Natural killer cell (primary cell): ENCODE measurements around the gene IBTK. TPM values are rescaled to one million over a fixed set of nuclear protein-coding genes. Genes with fewer than 3 reads are reported as not detected.
"Not testable (repeated sequence)": the region's sequence is repeated elsewhere in the genome, so short reads cannot be mapped to it uniquely, and the experiment has no call there.

Experiments
- ATAC-seq, 3 donors: fragments of 150-1000 bp in 2 of 3; fragments of 200-7000 bp in 1 of 3; cut with Tn5 transposase; 1 replicate in 1 of 3; 2 replicates in 2 of 3; pipeline ENCODE4 v1.10.0; 2021; ENCODE audit warnings: mild to moderate bottlenecking in 2 of 3, moderate library complexity in 2 of 3
- DNase-seq, 2 donors: peaks; one replicate each; pipeline versions ENCODE4 v3.0.0 to v3.0.0-alpha.2; 2013 to 2021; ENCODE audit warnings: mixed read lengths in 1 of 2
- H3K27ac ChIP-seq: one replicate; pipeline ENCODE4 v1.5.1; 2013; ENCODE audit warnings: mild to moderate bottlenecking, low read length
- H3K27me3 ChIP-seq: one replicate; pipeline ENCODE4 v1.6.1; 2013; ENCODE audit warnings: low read length; ENCODE audit not compliant: control insufficient read depth, insufficient read depth
- H3K36me3 ChIP-seq: one replicate; pipeline ENCODE4 v1.6.1; 2013; ENCODE audit warnings: low read length; ENCODE audit not compliant: control insufficient read depth, insufficient read depth
- H3K4me1 ChIP-seq: one replicate; pipeline ENCODE4 v1.6.1; 2013; ENCODE audit warnings: low read length; ENCODE audit not compliant: control insufficient read depth, insufficient read depth
- H3K4me3 ChIP-seq: one replicate; pipeline ENCODE4 v1.5.1; 2013; ENCODE audit warnings: low read length
- H3K9me3 ChIP-seq: one replicate; pipeline ENCODE4 v1.6.1; 2013; ENCODE audit warnings: low read length; ENCODE audit not compliant: control insufficient read depth, insufficient read depth
- H3K27ac Mint-ChIP-seq, 2 donors: one replicate each; pipeline ENCODE4 v1.8.0; 2022; ENCODE audit warnings: mild to moderate bottlenecking in 2 of 2, mixed read lengths in 2 of 2, moderate library complexity in 1 of 2
- H3K27me3 Mint-ChIP-seq, 2 donors: one replicate each; pipeline ENCODE4 v1.8.0; 2022; ENCODE audit warnings: low read depth in 2 of 2, mixed read lengths in 2 of 2
- H3K36me3 Mint-ChIP-seq: one replicate; pipeline ENCODE4 v1.8.0; 2022; ENCODE audit warnings: mixed read lengths
- H3K4me1 Mint-ChIP-seq, 2 donors: one replicate each; pipeline ENCODE4 v1.8.0; 2022; ENCODE audit warnings: mixed read lengths in 2 of 2
- H3K4me3 Mint-ChIP-seq: one replicate; pipeline ENCODE4 v1.8.0; 2022; ENCODE audit warnings: mild to moderate bottlenecking, moderate library complexity, mixed read lengths
- H3K9me3 Mint-ChIP-seq, 2 donors: one replicate each; pipeline ENCODE4 v1.8.0; 2022; ENCODE audit warnings: mixed read lengths in 2 of 2
- CTCF ChIP-seq: fragments of 200-600 bp; IDR thresholded peaks from one replicate; pipeline ENCODE4 v1.8.0; 2022; ENCODE audit warnings: antibody characterized with exemption
- WGBS: methylation state at CpG from one replicate; pipeline ENCODE4 v1.1.7; 2013; ENCODE audit warnings: missing lambda C conversion rate; ENCODE audit not compliant: insufficient coverage; 5-methylcytosine and 5-hydroxymethylcytosine counted together
- intact Hi-C: fragments of 100-400 bp; cut with micrococcal nuclease; formaldehyde crosslinking; loops from one replicate; pipeline ENCODE4 v1.14.2; 2022
- total RNA-seq, 4 donors: library from RNA; stranded (reverse); fragments of 120-200 nt in 1 of 4; gene quantifications; one replicate each; pipeline versions ENCODE4 v1.2.3 to v1.2.4, GENCODE V29; 2013 to 2022

Gene IBTK
- total RNA-seq, 3 donors from 2014 or later (not counting 1 experiment from before 2014, with no cell fraction given) = 18.3 to 23.5 (median 22.2) TPM

- intact Hi-C loops = no loop called here
- no peaks in the 10 kb centered on the region for H3K4me1 ChIP-seq
- H3K9me3 ChIP-seq = no peaks in the 10 kb centered on the region
- ATAC-seq (no peak), DNase-seq (no peak)
- H3K4me3 Mint-ChIP-seq = no peak overlapping the region
- H3K4me1 Mint-ChIP-seq = no peaks in the 10 kb centered on the region
- 100% methylated on average over 1 of the region's 1 CpG for WGBS
- H3K27ac Mint-ChIP-seq = no peak overlapping the region
- H3K27me3 Mint-ChIP-seq = peaks cover 7 to 8% of the 10 kb centered on the region in 2 donors
- TF ChIP-seq CTCF = no peak
- no peak overlapping the region for H3K4me3 ChIP-seq
- no peak overlapping the region for H3K27ac ChIP-seq
- no peaks in the 10 kb centered on the region for H3K36me3 Mint-ChIP-seq
- H3K36me3 ChIP-seq = no peaks in the 10 kb centered on the region
- no peaks in the 10 kb centered on the region for H3K27me3 ChIP-seq
- H3K9me3 Mint-ChIP-seq = no peaks in the 10 kb centered on the region
These were observed 9.7 kb upstream of the IBTK start for GRCh38 chr6:82257088-82257774.

DNA sequence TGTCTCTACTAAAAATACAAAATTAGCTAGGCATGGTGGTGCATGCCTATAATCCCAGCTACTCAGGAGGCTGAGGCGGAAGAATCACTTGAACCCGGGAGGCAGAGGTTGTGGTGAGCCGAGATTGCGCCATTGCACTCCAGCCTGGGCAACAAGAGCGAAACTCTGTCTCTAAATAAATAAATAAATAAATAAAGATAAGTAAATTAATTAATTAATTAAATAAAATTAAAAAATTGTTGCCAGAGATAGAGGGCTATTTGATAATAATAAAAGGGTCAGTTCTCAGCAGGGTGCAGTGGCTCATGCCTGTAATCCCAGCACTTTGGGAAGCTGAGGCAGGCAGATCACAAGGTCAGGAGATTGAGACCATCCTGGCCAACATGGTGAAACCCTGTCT lies 7.2 kb upstream of the IBTK start:
- H3K4me1 ChIP-seq, H3K27me3 Mint-ChIP-seq, intact Hi-C loops, H3K36me3 ChIP-seq, H3K4me3 Mint-ChIP-seq, DNase-seq, H3K27ac ChIP-seq, H3K27ac Mint-ChIP-seq, H3K27me3 ChIP-seq, H3K4me3 ChIP-seq, ATAC-seq, H3K36me3 Mint-ChIP-seq, H3K9me3 ChIP-seq, H3K9me3 Mint-ChIP-seq, H3K4me1 Mint-ChIP-seq: not testable (repeated sequence)
- 100% methylated on average over 1 of the region's 5 CpGs for WGBS

DNA sequence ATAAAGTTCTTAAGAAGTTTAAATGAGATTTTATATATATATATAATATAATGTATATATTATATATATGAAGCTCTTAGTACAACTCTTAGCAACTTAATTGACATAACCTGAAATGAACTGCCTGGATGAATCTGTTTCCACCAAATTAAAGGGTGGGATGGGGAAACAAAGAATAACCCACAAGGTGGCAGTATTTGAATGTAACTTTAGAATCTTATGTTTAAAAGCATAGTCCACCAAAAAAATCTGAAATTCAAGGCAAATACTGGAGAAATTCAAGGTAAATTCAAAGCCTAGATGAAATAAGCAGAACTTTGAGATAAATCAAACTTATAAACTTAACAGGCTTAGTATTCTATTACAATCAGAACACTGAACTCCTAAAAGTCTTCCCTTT lies 4.4 kb upstream of the IBTK start:
- Histone ChIP-seq H3K4me1 (peaks cover 12% of the 10 kb centered on the region), H3K9me3 (no peaks in the 10 kb centered on the region), H3K36me3 (no peaks in the 10 kb centered on the region), H3K4me3 (no peak overlapping the region), H3K27ac (no peak overlapping the region), H3K27me3 (no peaks in the 10 kb centered on the region)
- TF ChIP-seq CTCF = no peak
- intact Hi-C loops = no loop called here
- H3K27ac Mint-ChIP-seq = no peak overlapping the region
- no peaks in the 10 kb centered on the region for H3K9me3 Mint-ChIP-seq
- peaks cover 0 to 2% of the 10 kb centered on the region in 2 donors for H3K27me3 Mint-ChIP-seq
- no peak overlapping the region for H3K4me3 Mint-ChIP-seq
- H3K4me1 Mint-ChIP-seq = peaks cover 10 to 17% of the 10 kb centered on the region in 2 donors
- ATAC-seq (no peak), DNase-seq (peak in 1 of 2 donors; percentile 48)
- H3K36me3 Mint-ChIP-seq = no peaks in the 10 kb centered on the region

DNA sequence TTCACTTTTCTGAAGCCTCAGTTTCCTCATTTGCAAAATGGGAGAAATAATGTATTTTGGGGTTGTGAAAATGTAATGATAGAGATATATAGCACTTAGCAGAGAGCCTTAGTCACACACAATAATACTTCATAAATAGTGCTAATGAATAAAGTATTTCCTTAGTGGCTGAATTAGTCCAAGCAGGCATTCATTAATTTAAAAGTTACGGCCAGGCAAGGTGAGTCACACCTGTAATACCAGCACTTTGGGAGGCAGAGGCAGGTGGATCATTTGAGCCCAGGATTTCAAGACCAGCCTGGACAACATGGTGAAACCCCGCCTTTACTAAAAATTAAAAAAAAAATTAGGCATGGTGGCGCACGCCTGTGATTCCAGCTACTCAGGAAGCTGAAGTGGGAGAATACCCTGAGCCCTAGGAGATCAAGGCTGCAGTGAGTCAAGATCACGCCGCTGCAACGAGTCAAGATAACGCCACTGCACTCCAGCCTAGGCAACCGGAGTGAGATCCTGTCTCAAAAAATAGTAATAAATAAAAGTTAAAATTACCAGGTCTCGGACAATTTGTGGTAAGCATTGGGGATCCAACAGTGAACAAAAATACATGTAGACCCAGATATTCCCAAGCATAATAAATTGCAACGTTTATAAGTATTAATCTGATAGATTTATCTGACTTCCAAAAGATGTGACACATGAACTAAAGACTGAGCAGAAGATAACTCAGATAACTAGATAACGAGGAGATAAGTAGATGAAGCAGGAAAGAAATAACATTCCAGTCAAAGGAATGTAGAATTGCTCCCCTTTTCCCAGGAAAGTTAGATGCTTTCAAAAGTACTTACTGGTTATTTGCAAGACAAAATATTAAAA lies 2.1 kb upstream of the IBTK start:
- DNase-seq (no peak), ATAC-seq (no peak)
- no peaks in the 10 kb centered on the region for H3K36me3 ChIP-seq
- TF ChIP-seq CTCF = no peak
- no peaks in the 10 kb centered on the region for H3K36me3 Mint-ChIP-seq
- WGBS = 97% methylated on average over 10 of the region's 12 CpGs
- no peaks in the 10 kb centered on the region for H3K27me3 Mint-ChIP-seq
- no peaks in the 10 kb centered on the region for H3K9me3 ChIP-seq
- no peak overlapping the region for H3K27ac Mint-ChIP-seq
- intact Hi-C loops = loop anchor here (5.0 kb wide), 1 partner anchor 818 kb away; the partner anchor contains the start of genes DOP1A and UBE3D
- H3K27me3 ChIP-seq = no peaks in the 10 kb centered on the region
- no peak overlapping the region for H3K4me3 ChIP-seq
- H3K4me1 ChIP-seq = peaks cover 18% of the 10 kb centered on the region
- H3K27ac ChIP-seq = no peak overlapping the region
- peaks cover 27 to 34% of the 10 kb centered on the region in 2 donors for H3K4me1 Mint-ChIP-seq
- peak overlapping the region; percentile 50 for H3K4me3 Mint-ChIP-seq
- H3K9me3 Mint-ChIP-seq = no peaks in the 10 kb centered on the region
